Left hindlimb (tissue), 1 donor: ENCODE data around the gene FAM81A.

Experiments
- DNase-seq: peaks from one replicate; pipeline ENCODE4 v3.0.0-alpha.2; 2018

Gene FAM81A

GRCh38 chr15:59545573-59545972, 107.6 kb downstream of the FAM81A start:
- no peak for DNase-seq

- DNase-seq = no peak
These were observed 110.7 kb downstream of the FAM81A start for GRCh38 chr15:59548501-59549226.

- no peak for DNase-seq
These were observed 111.6 kb downstream of the FAM81A start for GRCh38 chr15:59549301-59550185.

GRCh38 chr15:59550530-59550929, 112.5 kb downstream of the FAM81A start:
- DNase-seq = no peak

DNA sequence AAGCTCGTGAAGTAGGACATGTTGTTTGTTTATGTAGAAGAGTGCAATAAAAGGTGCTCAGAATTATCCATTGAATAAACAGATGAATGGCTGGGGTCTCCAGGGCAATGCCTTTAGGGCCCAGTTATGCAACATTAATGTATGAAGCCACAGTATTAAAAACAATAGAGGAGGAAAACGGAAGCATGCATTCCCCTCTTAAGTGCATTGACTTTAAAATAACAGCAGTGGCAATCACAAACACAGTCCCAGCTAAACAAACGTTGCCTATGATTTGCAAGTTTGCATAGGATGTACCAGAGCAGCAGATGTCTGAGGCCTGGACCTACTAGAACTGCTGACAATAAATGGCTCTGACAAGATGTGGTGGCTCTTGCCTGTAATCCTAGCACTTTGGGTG, 113.0 kb downstream of the FAM81A start:
- no peak for DNase-seq

GRCh38 chr15:59553879-59554735, 116.1 kb downstream of the FAM81A start:
- DNase-seq = no peak

GRCh38 chr15:59555696-59556095, 117.7 kb downstream of the FAM81A start:
- DNase-seq = no peak

GRCh38 chr15:59556380-59556779, 118.4 kb downstream of the FAM81A start:
- DNase-seq = no peak

GRCh38 chr15:59557581-59557980, 119.6 kb downstream of the FAM81A start:
- no peak for DNase-seq

DNA sequence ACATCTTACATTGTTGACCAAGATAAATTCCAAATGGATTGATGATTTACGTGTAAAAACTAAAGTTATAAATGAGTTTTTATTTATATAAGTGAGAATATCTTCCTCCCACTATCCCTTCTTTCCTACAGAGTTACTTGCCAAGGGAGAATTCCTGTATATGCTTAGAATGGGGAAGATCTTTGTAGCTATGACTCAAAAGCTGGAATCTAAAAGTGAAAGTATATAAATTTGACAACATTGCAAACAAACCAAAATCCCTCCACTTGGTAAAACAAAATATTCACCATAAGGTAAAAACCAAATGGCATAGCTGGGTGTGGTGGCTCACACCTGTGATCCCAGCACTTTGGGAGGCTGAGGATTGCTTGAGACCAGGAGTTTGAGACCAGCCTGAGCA, 120.9 kb downstream of the FAM81A start:
- no peak for DNase-seq

- no peak for DNase-seq
These were observed 123.6 kb downstream of the FAM81A start for GRCh38 chr15:59561547-59561946.

DNA sequence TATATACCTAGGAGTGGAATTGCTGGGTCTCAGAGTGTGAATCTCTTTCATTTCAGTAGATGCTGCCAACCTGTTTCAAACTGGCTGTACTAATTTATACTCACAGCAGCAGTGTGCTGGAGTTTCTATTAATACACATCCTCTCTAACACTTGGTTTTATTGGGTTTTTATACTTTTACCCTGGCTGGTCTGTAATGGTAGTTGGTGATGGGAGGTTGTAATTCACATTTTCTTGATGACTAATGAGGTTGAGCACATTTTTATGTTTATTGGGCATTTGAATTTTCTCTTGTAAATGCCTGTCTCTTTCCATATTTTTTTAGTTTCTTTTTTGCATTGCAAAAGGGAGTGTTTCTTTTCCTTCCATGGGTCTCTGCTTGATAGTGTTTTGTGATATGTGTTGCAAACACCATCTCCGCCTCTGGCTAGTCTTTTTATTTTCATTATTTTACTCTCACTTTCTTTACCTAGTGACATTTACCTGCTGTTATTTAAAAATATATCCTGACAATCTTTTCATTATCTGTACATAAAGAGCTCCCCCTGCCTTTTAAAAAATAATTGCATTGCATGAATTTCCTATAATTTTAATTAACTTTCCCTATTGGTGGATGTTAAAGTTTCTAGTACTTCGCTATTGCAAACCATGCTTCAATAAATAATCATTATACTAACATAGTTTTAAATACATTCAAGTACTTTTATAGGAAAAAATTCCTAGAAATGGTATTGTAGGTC, 124.6 kb downstream of the FAM81A start:
- DNase-seq = no peak

- DNase-seq = no peak
These were observed 127.3 kb downstream of the FAM81A start for GRCh38 chr15:59565299-59565698.

DNA sequence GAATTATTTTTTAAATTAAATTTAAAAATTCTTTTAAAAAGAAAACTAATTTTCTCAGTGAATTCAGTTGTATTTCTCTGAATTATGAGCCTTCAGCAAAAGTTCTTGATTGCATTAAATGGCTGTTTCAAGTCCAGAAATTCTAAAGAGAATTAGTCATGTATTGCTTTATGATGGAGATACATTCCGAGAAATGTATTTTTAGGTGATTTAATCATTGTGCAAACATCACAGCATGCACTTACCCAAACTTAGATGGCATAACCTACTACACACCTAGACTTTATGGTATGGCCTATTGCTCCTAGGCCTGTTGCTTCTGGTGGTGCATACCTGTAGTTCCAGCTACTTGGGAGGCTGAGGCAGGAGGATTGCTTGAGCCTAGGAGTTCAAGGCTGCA, 129.3 kb downstream of the FAM81A start:
- no peak for DNase-seq

- no peak for DNase-seq
These were observed 131.5 kb downstream of the FAM81A start for GRCh38 chr15:59569477-59569876.

DNA sequence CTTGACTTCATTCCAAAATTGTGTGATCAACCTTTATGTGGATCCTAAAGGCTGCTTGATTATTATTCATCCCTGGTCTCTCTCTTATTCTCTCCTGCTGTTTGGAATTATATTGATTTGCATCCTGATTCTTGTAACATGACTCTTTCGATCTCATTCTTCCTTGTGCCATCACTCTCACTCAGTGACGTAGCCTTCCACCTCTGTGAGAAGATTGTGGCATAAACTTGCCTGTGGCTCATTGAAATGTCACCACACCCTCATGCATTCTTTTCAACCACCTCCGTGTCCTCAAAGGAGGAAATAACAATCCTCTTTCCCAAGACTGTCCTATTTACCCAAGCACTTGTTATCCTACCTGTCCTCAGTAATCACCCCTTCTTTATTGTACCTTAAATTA, 132.3 kb downstream of the FAM81A start:
- DNase-seq = no peak

DNA sequence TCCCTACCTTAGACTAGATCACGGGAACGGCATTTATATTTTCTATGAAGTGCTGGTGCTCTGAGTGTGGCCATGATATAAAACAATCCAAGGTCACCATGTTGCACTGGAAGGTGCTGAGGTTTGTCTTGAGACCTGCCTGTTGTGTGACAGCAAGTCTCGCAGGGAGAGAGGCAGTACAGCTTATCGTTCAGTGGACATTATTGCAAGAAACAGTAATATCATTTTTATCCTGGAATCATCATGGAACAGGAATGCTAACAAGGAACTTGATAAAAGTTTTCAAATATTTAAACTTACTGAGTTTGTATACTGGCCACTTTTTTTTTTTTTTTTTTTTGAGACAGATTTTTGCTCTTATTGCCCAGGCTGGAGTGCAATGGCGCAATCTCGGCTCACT, 133.6 kb downstream of the FAM81A start:
- no peak for DNase-seq
